Neural progenitor cell (in vitro differentiated cells): ENCODE measurements around the gene SLC9C1. TPM values are rescaled to one million over a fixed set of nuclear protein-coding genes. Genes with fewer than 3 reads are reported as not detected.

Source experiments
- DNase-seq: peaks from one replicate; pipeline ENCODE4 v3.0.0-alpha.2; 2016; ENCODE audit warnings: low spot score
- H2AFZ ChIP-seq: fragments of 200-600 bp; sonication (generic); replicated peaks from 2 replicates; pipeline ENCODE4 v1.6.1; 2016; ENCODE audit warnings: antibody characterized with exemption
- H3F3A ChIP-seq: fragments of 200-600 bp; sonication (generic); 2 replicates; pipeline ENCODE4 v1.6.1; 2016; ENCODE audit warnings: antibody characterized with exemption, low read depth
- H3K27ac ChIP-seq: fragments of 200-600 bp; sonication (generic); 2 replicates; pipeline ENCODE4 v1.5.1; 2016; ENCODE audit warnings: mild to moderate bottlenecking
- H3K27me3 ChIP-seq: fragments of 200-600 bp; sonication (generic); 2 replicates; pipeline ENCODE4 v1.6.1; 2016; ENCODE audit warnings: mild to moderate bottlenecking, moderate library complexity
- H3K36me3 ChIP-seq: fragments of 200-600 bp; sonication (generic); 2 replicates; pipeline ENCODE4 v1.5.1; 2016
- H3K4me1 ChIP-seq: fragments of 200-600 bp; sonication (generic); 2 replicates; pipeline ENCODE4 v1.6.1; 2016; ENCODE audit warnings: mixed run types
- H3K4me2 ChIP-seq: fragments of 200-600 bp; sonication (generic); 2 replicates; pipeline ENCODE4 v1.6.1; 2016
- H3K4me3 ChIP-seq: fragments of 200-600 bp; sonication (generic); 2 replicates; pipeline ENCODE4 v1.5.1; 2016
- H3K79me2 ChIP-seq: fragments of 200-600 bp; sonication (generic); 2 replicates; pipeline ENCODE4 v1.6.1; 2016; ENCODE audit warnings: low read depth
- H3K9ac ChIP-seq: fragments of 200-600 bp; sonication (generic); 2 replicates; pipeline ENCODE4 v1.6.1; 2016
- H3K9me3 ChIP-seq: fragments of 200-600 bp; sonication (generic); 2 replicates; pipeline ENCODE4 v1.5.1; 2016; ENCODE audit warnings: low read depth
- H4K20me1 ChIP-seq: fragments of 200-600 bp; sonication (generic); 2 replicates; pipeline ENCODE4 v1.6.1; 2016; ENCODE audit warnings: low read depth
- H3K27ac Mint-ChIP-seq: 3 replicates; pipeline ENCODE4 v1.8.0; 2021; ENCODE audit warnings: mixed read lengths
- H3K27me3 Mint-ChIP-seq: 2 replicates; pipeline ENCODE4 v1.8.0; 2022; ENCODE audit warnings: low read depth, mild to moderate bottlenecking, inconsistent platforms, moderate library complexity, mixed read lengths; ENCODE audit not compliant: insufficient read depth
- H3K36me3 Mint-ChIP-seq: 3 replicates; pipeline ENCODE4 v1.8.0; 2021; ENCODE audit warnings: mixed read lengths
- H3K4me1 Mint-ChIP-seq: 3 replicates; pipeline ENCODE4 v1.8.0; 2021; ENCODE audit warnings: mixed read lengths
- H3K4me3 Mint-ChIP-seq: 3 replicates; pipeline ENCODE4 v1.8.0; 2021; ENCODE audit warnings: mild to moderate bottlenecking, moderate library complexity, mixed read lengths
- H3K9me3 Mint-ChIP-seq: 3 replicates; pipeline ENCODE4 v1.8.0; 2020; ENCODE audit warnings: mixed read lengths
- CTCF ChIP-seq: fragments of 200-600 bp; sonication (generic); IDR thresholded peaks from 2 replicates; pipeline ENCODE4 v1.5.1; 2017; ENCODE audit warnings: antibody characterized with exemption, mild to moderate bottlenecking
- EZH2 ChIP-seq: fragments of 200-600 bp; sonication (generic); IDR thresholded peaks from 2 replicates; pipeline ENCODE4 v1.6.1; 2017; ENCODE audit warnings: antibody characterized with exemption, mild to moderate bottlenecking, moderate library complexity
- EZH2phosphoT487 ChIP-seq: fragments of 200-600 bp; sonication (generic); IDR thresholded peaks from 2 replicates; pipeline ENCODE4 v1.6.1; 2017; ENCODE audit warnings: antibody characterized with exemption
- total RNA-seq: library from RNA; depleted of rRNA; stranded (reverse); fragments of >200 nt; gene quantifications from 2 replicates; pipeline ENCODE4 v1.2.3, GENCODE V29; 2015; ENCODE audit warnings: low replicate concordance

The SLC9C1 gene
- total RNA-seq, 1 donor from 2014 or later: 1.3 TPM

- Histone ChIP-seq H3K36me3 (no peaks in the 10 kb centered on the region), H3K9me3 (no peaks in the 10 kb centered on the region), H3K4me3 (no peak overlapping the region), H3K27me3 (no peaks in the 10 kb centered on the region), H3K9ac (no peak overlapping the region), H3K4me2 (peak overlapping the region; percentile 1), H3K79me2 (no peaks in the 10 kb centered on the region), H3F3A (peaks cover 22% of the 10 kb centered on the region), H3K27ac (no peak overlapping the region), H4K20me1 (no peaks in the 10 kb centered on the region), H2AFZ (no peak overlapping the region), H3K4me1 (peaks cover 53% of the 10 kb centered on the region)
- TF ChIP-seq EZH2 (no peak), EZH2phosphoT487 (no peak), CTCF (no peak)
- Mint-ChIP-seq H3K27me3 (peaks cover 6% of the 10 kb centered on the region), H3K4me3 (no peak overlapping the region), H3K4me1 (peaks cover 42% of the 10 kb centered on the region), H3K36me3 (no peaks in the 10 kb centered on the region), H3K9me3 (no peaks in the 10 kb centered on the region), H3K27ac (peak overlapping the region; percentile 42)
- DNase-seq: peak; percentile 6
These were observed 164.9 kb downstream of the SLC9C1 start for GRCh38 chr3:112128843-112129727.

GRCh38 chr3:112127522-112128494 lies 166.2 kb downstream of the SLC9C1 start:
- H3K27me3 ChIP-seq: no peaks in the 10 kb centered on the region
- H3K27ac ChIP-seq: no peak overlapping the region
- no peak overlapping the region for H3K4me3 Mint-ChIP-seq
- H4K20me1 ChIP-seq: no peaks in the 10 kb centered on the region
- H3K27me3 Mint-ChIP-seq: peaks cover 6% of the 10 kb centered on the region
- H3K9me3 ChIP-seq: no peaks in the 10 kb centered on the region
- no peaks in the 10 kb centered on the region for H3K36me3 Mint-ChIP-seq
- peaks cover 22% of the 10 kb centered on the region for H3F3A ChIP-seq
- H3K79me2 ChIP-seq: no peaks in the 10 kb centered on the region
- H3K4me2 ChIP-seq: peak overlapping the region; percentile 57
- no peak overlapping the region for H3K9ac ChIP-seq
- no peak for TF ChIP-seq EZH2
- TF ChIP-seq EZH2phosphoT487: no peak
- TF ChIP-seq CTCF: no peak
- no peak overlapping the region for H3K27ac Mint-ChIP-seq
- no peaks in the 10 kb centered on the region for H3K36me3 ChIP-seq
- H2AFZ ChIP-seq: no peak overlapping the region
- no peaks in the 10 kb centered on the region for H3K9me3 Mint-ChIP-seq
- peaks cover 42% of the 10 kb centered on the region for H3K4me1 Mint-ChIP-seq
- H3K4me3 ChIP-seq: no peak overlapping the region
- peaks cover 53% of the 10 kb centered on the region for H3K4me1 ChIP-seq
- no peak for DNase-seq

- no peak overlapping the region for H2AFZ ChIP-seq
- TF ChIP-seq EZH2 (no peak), EZH2phosphoT487 (no peak), CTCF (no peak)
- H3K9ac ChIP-seq: no peak overlapping the region
- H4K20me1 ChIP-seq: no peaks in the 10 kb centered on the region
- H3K36me3 ChIP-seq: no peaks in the 10 kb centered on the region
- no peaks in the 10 kb centered on the region for H3K79me2 ChIP-seq
- H3K9me3 ChIP-seq: no peaks in the 10 kb centered on the region
- H3K4me1 Mint-ChIP-seq: peaks cover 42% of the 10 kb centered on the region
- H3K27me3 ChIP-seq: no peaks in the 10 kb centered on the region
- no peak overlapping the region for H3K4me3 Mint-ChIP-seq
- peak; percentile 79 for DNase-seq
- H3K27ac ChIP-seq: peak overlapping the region; percentile 14
- H3K4me2 ChIP-seq: peak overlapping the region; percentile 57
- peak overlapping the region; percentile 72 for H3K27ac Mint-ChIP-seq
- H3K27me3 Mint-ChIP-seq: peaks cover 6% of the 10 kb centered on the region
- H3K4me1 ChIP-seq: peaks cover 53% of the 10 kb centered on the region
- H3K36me3 Mint-ChIP-seq: no peaks in the 10 kb centered on the region
- H3K4me3 ChIP-seq: no peak overlapping the region
- H3K9me3 Mint-ChIP-seq: no peaks in the 10 kb centered on the region
- H3F3A ChIP-seq: peaks cover 22% of the 10 kb centered on the region
These were observed 167.5 kb downstream of the SLC9C1 start for GRCh38 chr3:112126511-112126911.
